ENCODE results near the gene LPAR1. TPM values are rescaled to one million over a fixed set of nuclear protein-coding genes. Genes with fewer than 3 reads are reported as not detected.

LPAR1 gene
- polyA plus RNA-seq, 3 donors, result 15.1 to 18.1 (median 17.5) TPM

DNA sequence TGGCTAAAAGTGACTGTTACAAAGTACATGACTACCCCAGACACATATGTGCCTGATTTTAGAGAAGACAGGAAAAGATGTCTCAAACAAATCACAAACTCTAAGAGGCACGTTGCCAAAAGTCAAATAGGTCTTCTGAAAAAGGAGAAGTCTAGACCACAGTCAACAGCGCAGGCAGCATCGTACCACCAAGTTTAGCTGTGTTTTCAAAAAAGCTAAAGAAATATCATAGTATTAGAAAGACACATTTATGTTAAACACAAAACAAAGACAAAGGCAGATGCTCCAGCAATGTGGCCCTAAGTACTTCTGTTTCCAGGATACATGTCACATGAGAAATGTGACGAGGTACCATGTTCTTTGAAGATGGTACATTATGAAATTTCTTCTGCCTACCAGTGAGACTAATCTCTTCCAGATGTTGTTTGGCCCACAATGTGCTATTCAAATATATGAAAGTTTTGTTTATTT is 43.5 kb downstream of the LPAR1 start:
- Mint-ChIP-seq H3K4me1 (peaks cover 33% of the 10 kb centered on the region), H3K9me3 (peaks cover 0 to 4% (median 0%) of the 10 kb centered on the region in 7 donors), H3K4me3 (peak overlapping the region in 1 of 2 donors; percentile 47), H3K27ac (peak overlapping the region in 1 of 7 donors; percentile 31), H3K36me3 (peaks cover 17 to 21% of the 10 kb centered on the region in 2 donors), H3K27me3 (ENCODE audit: low read depth in 3 of 3) (peaks cover 14 to 32% (median 16%) of the 10 kb centered on the region in 3 donors)
- WGBS (ENCODE audit: insufficient coverage), result no CpG with 5 or more reads among the region's 4 CpGs
- Histone ChIP-seq H3K36me3 (replicated peaks in 1 of 2; ENCODE audit: control insufficient read depth in 1 of 2, insufficient read depth in 2 of 2, low read length in 2 of 2) (no peaks in the 10 kb centered on the region), H3K27me3 (ENCODE audit: control insufficient read depth in 2 of 2, insufficient read depth in 2 of 2, low read length in 2 of 2) (peaks cover 0 to 16% of the 10 kb centered on the region in 2 donors), H3K4me1 (ENCODE audit: control insufficient read depth in 1 of 2, insufficient read depth in 2 of 2, low read length in 2 of 2) (peaks cover 25 to 28% of the 10 kb centered on the region in 2 donors), H3K27ac (ENCODE audit: low read depth in 1 of 2, low read length in 2 of 2) (no peak overlapping the region), H2AFZ (ENCODE audit: insufficient read depth, low read depth, low read length, poor library complexity, severe bottlenecking) (no peak overlapping the region), H3K79me2 (ENCODE audit: insufficient read depth, low read length) (peaks cover 4% of the 10 kb centered on the region), H3K4me3 (replicated peaks in 1 of 3; ENCODE audit: low read depth in 2 of 3, low read length in 3 of 3) (peak overlapping the region in 1 of 3 experiments; percentile 27), H3K9me3 (replicated peaks in 1 of 2; ENCODE audit: control insufficient read depth in 1 of 2, insufficient read depth in 1 of 2, low read length in 2 of 2) (no peaks in the 10 kb centered on the region), H3K9ac (ENCODE audit: insufficient read depth, low read length, poor library complexity, severe bottlenecking) (no peak overlapping the region), H4K20me1 (ENCODE audit: insufficient read depth, low read length) (peaks cover 97% of the 10 kb centered on the region), H3K4me2 (replicated peaks; ENCODE audit: extremely low read depth, low read length, poor library complexity, severe bottlenecking) (peak overlapping the region; percentile 31)
- intact Hi-C loops (cut with micrococcal nuclease), result no loop called here
- TF ChIP-seq, protein P1, sequence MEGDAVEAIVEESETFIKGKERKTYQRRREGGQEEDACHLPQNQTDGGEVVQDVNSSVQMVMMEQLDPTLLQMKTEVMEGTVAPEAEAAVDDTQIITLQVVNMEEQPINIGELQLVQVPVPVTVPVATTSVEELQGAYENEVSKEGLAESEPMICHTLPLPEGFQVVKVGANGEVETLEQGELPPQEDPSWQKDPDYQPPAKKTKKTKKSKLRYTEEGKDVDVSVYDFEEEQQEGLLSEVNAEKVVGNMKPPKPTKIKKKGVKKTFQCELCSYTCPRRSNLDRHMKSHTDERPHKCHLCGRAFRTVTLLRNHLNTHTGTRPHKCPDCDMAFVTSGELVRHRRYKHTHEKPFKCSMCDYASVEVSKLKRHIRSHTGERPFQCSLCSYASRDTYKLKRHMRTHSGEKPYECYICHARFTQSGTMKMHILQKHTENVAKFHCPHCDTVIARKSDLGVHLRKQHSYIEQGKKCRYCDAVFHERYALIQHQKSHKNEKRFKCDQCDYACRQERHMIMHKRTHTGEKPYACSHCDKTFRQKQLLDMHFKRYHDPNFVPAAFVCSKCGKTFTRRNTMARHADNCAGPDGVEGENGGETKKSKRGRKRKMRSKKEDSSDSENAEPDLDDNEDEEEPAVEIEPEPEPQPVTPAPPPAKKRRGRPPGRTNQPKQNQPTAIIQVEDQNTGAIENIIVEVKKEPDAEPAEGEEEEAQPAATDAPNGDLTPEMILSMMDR (IDR thresholded peaks at IDR 0.05), result no peak
- peak; percentile 19 to 46 (median 45) for DNase-seq

GRCh38 chr9:110990481-110990880 is 47.8 kb downstream of the LPAR1 start:
- H3K27me3 ChIP-seq (ENCODE audit: control insufficient read depth in 2 of 2, insufficient read depth in 2 of 2, low read length in 2 of 2), result peaks cover 0 to 19% of the 10 kb centered on the region in 2 donors
- H3K4me1 ChIP-seq (ENCODE audit: control insufficient read depth in 1 of 2, insufficient read depth in 2 of 2, low read length in 2 of 2), result peaks cover 19 to 21% of the 10 kb centered on the region in 2 donors
- no peak overlapping the region for H3K4me2 ChIP-seq (replicated peaks; ENCODE audit: extremely low read depth, low read length, poor library complexity, severe bottlenecking)
- Mint-ChIP-seq H3K4me3 (no peak overlapping the region), H3K27me3 (ENCODE audit: low read depth in 3 of 3) (peaks cover 9 to 19% (median 16%) of the 10 kb centered on the region in 3 donors), H3K27ac (no peak overlapping the region), H3K36me3 (peaks cover 4 to 15% of the 10 kb centered on the region in 2 donors), H3K9me3 (peaks cover 0 to 8% (median 2%) of the 10 kb centered on the region in 7 donors), H3K4me1 (peaks cover 25% of the 10 kb centered on the region)
- H3K36me3 ChIP-seq (replicated peaks in 1 of 2; ENCODE audit: control insufficient read depth in 1 of 2, insufficient read depth in 2 of 2, low read length in 2 of 2), result no peaks in the 10 kb centered on the region
- intact Hi-C loops (cut with micrococcal nuclease), result no loop called here
- peaks cover 9% of the 10 kb centered on the region for H3K79me2 ChIP-seq (ENCODE audit: insufficient read depth, low read length)
- no peak overlapping the region for H3K9ac ChIP-seq (ENCODE audit: insufficient read depth, low read length, poor library complexity, severe bottlenecking)
- DNase-seq, result no peak
- H4K20me1 ChIP-seq (ENCODE audit: insufficient read depth, low read length), result peaks cover 96% of the 10 kb centered on the region
- H3K9me3 ChIP-seq (replicated peaks in 1 of 2; ENCODE audit: control insufficient read depth in 1 of 2, insufficient read depth in 1 of 2, low read length in 2 of 2), result no peaks in the 10 kb centered on the region
- H3K4me3 ChIP-seq (replicated peaks in 1 of 3; ENCODE audit: low read depth in 2 of 3, low read length in 3 of 3), result no peak overlapping the region
- TF ChIP-seq, protein P1 (IDR thresholded peaks at IDR 0.05), result no peak
- H2AFZ ChIP-seq (ENCODE audit: insufficient read depth, low read depth, low read length, poor library complexity, severe bottlenecking), result no peak overlapping the region
- no CpG with 5 or more reads among the region's 2 CpGs for WGBS (ENCODE audit: insufficient coverage)
- H3K27ac ChIP-seq (ENCODE audit: low read depth in 1 of 2, low read length in 2 of 2), result no peak overlapping the region
